CD4-positive, alpha-beta T cell (primary cell): Measurements from ENCODE around the gene CADM1. TPM values are rescaled to one million over a fixed set of nuclear protein-coding genes. Genes with fewer than 3 reads are reported as not detected.

ENCODE experiments used
- ATAC-seq: fragments of 200-7000 bp; cut with Tn5 transposase; one replicate; pipeline ENCODE4 v1.10.0; 2022; ENCODE audit warnings: mild to moderate bottlenecking; ENCODE audit not compliant: poor library complexity
- CTCF ChIA-PET: fragments of 350-600 bp; sonication (Branson Sonifier 250); formaldehyde crosslinking; loops from one replicate; lab custom pipeline; 2021; ENCODE audit warnings: antibody characterized with exemption, inconsistent platforms; lab: Charles Lee
- POLR2A ChIA-PET: fragments of 350-600 bp; sonication (Branson Sonifier 250); formaldehyde crosslinking; loops from one replicate; lab custom pipeline; 2021; ENCODE audit warnings: antibody characterized with exemption, inconsistent platforms; lab: Charles Lee
- DNase-seq, 14 experiments: peaks; one replicate each; pipeline ENCODE4 v3.0.0-alpha.2; 2013 to 2020; ENCODE audit warnings: mixed read lengths in 2 of 14
- H3K27ac ChIP-seq, 2 donors: one replicate each; pipeline versions ENCODE4 v1.5.1 to v1.7.0; 2013; ENCODE audit warnings: low read length in 2 of 2, low read depth in 1 of 2, mild to moderate bottlenecking in 1 of 2
- H3K27me3 ChIP-seq, 2 experiments: 1 replicate in 1 of 2; 2 replicates in 1 of 2; pipeline versions ENCODE4 v1.6.1 to v1.7.0; 2013; ENCODE audit warnings: low read length in 2 of 2, control low read depth in 1 of 2, mild to moderate bottlenecking in 1 of 2, moderate library complexity in 1 of 2; ENCODE audit not compliant: insufficient read depth in 2 of 2, control insufficient read depth in 1 of 2
- H3K36me3 ChIP-seq: one replicate; pipeline ENCODE4 v1.6.1; 2013; ENCODE audit warnings: low read length, control low read depth; ENCODE audit not compliant: insufficient read depth
- H3K4me1 ChIP-seq: one replicate; pipeline ENCODE4 v1.6.1; 2013; ENCODE audit warnings: low read length, control low read depth; ENCODE audit not compliant: insufficient read depth
- H3K4me3 ChIP-seq: one replicate; pipeline ENCODE4 v1.5.1; 2013; ENCODE audit warnings: mild to moderate bottlenecking, low read length, moderate library complexity
- H3K9me3 ChIP-seq, 2 experiments: 1 replicate in 1 of 2; 2 replicates in 1 of 2; pipeline versions ENCODE4 v1.6.1 to v1.7.0; 2013; ENCODE audit warnings: low read length in 2 of 2, mild to moderate bottlenecking in 2 of 2, control low read depth in 1 of 2, moderate library complexity in 1 of 2; ENCODE audit not compliant: control insufficient read depth in 1 of 2, insufficient read depth in 1 of 2
- H3K27ac Mint-ChIP-seq: one replicate; pipeline ENCODE4 v1.8.0; 2020; ENCODE audit warnings: mixed read lengths
- H3K27me3 Mint-ChIP-seq: one replicate; pipeline ENCODE4 v1.8.0; 2021; ENCODE audit warnings: mixed read lengths
- H3K36me3 Mint-ChIP-seq: one replicate; pipeline ENCODE4 v1.8.0; 2021; ENCODE audit warnings: low read depth, mixed read lengths
- H3K4me1 Mint-ChIP-seq: one replicate; pipeline ENCODE4 v1.8.0; 2021; ENCODE audit warnings: low read depth, mixed read lengths
- H3K4me3 Mint-ChIP-seq: one replicate; pipeline ENCODE4 v1.8.0; 2020; ENCODE audit warnings: mild to moderate bottlenecking, mixed read lengths
- H3K9me3 Mint-ChIP-seq: one replicate; pipeline ENCODE4 v1.8.0; 2020; ENCODE audit warnings: mixed read lengths
- CTCF ChIP-seq: fragments of 200-600 bp; IDR thresholded peaks from one replicate; pipeline ENCODE4 v1.8.0; 2022; ENCODE audit warnings: antibody characterized with exemption, mild to moderate bottlenecking
- intact Hi-C, 2 experiments: fragments of 100-400 bp; cut with DNase I in 1 of 2; cut with micrococcal nuclease in 1 of 2; formaldehyde crosslinking; loops; one replicate each; pipeline versions ENCODE4 v1.15.1 to v1.9.0; 2023 to 2025; cut with DNase I, micrococcal nuclease
- total RNA-seq, 174 experiments: library from RNA in 2 of 174; stranded (reverse) in 2 of 174; gene quantifications; one replicate each; pipeline ENCODE4 v1.2.3 and lab custom pipeline; 2021 to 2026

Gene CADM1
- total RNA-seq, 2 experiments from 2014 or later: 1.1 to 1.4 TPM

GRCh38 chr11:115348416-115348815 is 155.8 kb downstream of the CADM1 start:
- Mint-ChIP-seq H3K9me3 (no peaks in the 10 kb centered on the region), H3K4me1 (no peaks in the 10 kb centered on the region), H3K4me3 (no peak overlapping the region), H3K27me3 (peaks cover 10% of the 10 kb centered on the region), H3K36me3 (no peaks in the 10 kb centered on the region), H3K27ac (no peak overlapping the region)
- ATAC-seq (no peak), DNase-seq (no peak)
- H3K27ac ChIP-seq: no peak overlapping the region
- intact Hi-C loops: no loop called here
- no peak overlapping the region for H3K4me3 ChIP-seq
- no peaks in the 10 kb centered on the region for H3K4me1 ChIP-seq
- POLR2A ChIA-PET: no interaction called here
- TF ChIP-seq CTCF: no peak
- no peaks in the 10 kb centered on the region for H3K36me3 ChIP-seq
- no peaks in the 10 kb centered on the region for H3K27me3 ChIP-seq
- no peaks in the 10 kb centered on the region for H3K9me3 ChIP-seq
- CTCF ChIA-PET: no interaction called here

GRCh38 chr11:115347106-115347505 is 157.1 kb downstream of the CADM1 start:
- Histone ChIP-seq H3K9me3 (no peaks in the 10 kb centered on the region), H3K4me1 (no peaks in the 10 kb centered on the region), H3K27me3 (no peaks in the 10 kb centered on the region), H3K27ac (no peak overlapping the region), H3K4me3 (no peak overlapping the region), H3K36me3 (no peaks in the 10 kb centered on the region)
- ATAC-seq (no peak), DNase-seq (no peak)
- Mint-ChIP-seq H3K36me3 (no peaks in the 10 kb centered on the region), H3K4me1 (no peaks in the 10 kb centered on the region), H3K27ac (no peak overlapping the region), H3K4me3 (no peak overlapping the region), H3K27me3 (peaks cover 10% of the 10 kb centered on the region), H3K9me3 (no peaks in the 10 kb centered on the region)
- no peak for TF ChIP-seq CTCF
- intact Hi-C loops: no loop called here
- ChIA-PET CTCF (no interaction called here), POLR2A (no interaction called here)

- intact Hi-C loops: no loop called here
- ChIA-PET POLR2A (interaction anchor here (0.6 kb wide), 1 partner anchor 15 kb away, joined by 3 read pairs; no protein-coding TSS in a partner anchor), CTCF (no interaction called here)
- Mint-ChIP-seq H3K27me3 (peaks cover 10% of the 10 kb centered on the region), H3K4me1 (no peaks in the 10 kb centered on the region), H3K36me3 (no peaks in the 10 kb centered on the region), H3K27ac (no peak overlapping the region), H3K9me3 (no peaks in the 10 kb centered on the region), H3K4me3 (no peak overlapping the region)
- Histone ChIP-seq H3K4me1 (no peaks in the 10 kb centered on the region), H3K9me3 (no peaks in the 10 kb centered on the region), H3K4me3 (no peak overlapping the region), H3K27me3 (no peaks in the 10 kb centered on the region), H3K27ac (no peak overlapping the region), H3K36me3 (no peaks in the 10 kb centered on the region)
- no peak for DNase-seq
- no peak for ATAC-seq
- no peak for TF ChIP-seq CTCF
These were observed 158.4 kb downstream of the CADM1 start for GRCh38 chr11:115345840-115346239.
